ENCODE results near the gene GPER1.
A peak's percentile ranks its signal among the peaks of the same experiment; 100 is the strongest.

The GPER1 gene

DNA sequence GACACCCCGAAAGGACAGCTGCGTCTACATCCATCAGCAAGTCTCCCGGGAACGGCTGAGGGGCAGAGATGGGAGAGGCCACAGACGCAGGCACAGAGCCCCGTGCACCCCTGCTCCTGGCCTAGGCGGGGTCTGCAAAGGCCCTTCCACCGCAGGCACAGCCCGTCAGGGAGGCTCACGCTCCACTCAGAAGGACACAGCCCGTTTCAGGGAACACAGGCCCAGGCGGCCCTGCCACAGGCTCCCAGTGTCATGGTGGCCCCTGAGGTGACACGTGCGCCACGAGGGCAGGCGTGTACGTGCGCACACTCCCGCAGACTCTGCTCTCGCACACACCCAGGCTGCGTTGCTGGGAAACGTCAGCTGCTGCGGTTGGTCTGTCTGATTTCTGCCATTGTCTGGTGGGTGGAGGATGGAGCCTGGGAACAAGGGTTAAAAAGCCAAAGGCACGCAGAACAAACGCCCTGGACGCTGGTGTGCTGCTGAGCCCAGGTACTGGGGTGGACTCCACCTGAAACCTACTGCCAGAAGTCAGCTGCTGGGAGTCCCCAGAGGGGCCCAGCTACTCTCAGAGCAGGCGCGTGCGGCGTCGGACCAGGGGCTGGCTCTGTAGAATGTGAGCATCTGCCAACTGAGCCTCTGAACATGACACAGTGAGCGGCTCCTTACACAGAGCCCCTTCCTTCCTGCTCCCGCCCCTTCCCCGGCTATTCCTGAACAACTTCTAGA, 13.1 kb downstream of the GPER1 start:
- Histone ChIP-seq H3K36me3 (ENCODE audit: insufficient read depth, insufficient read length, low read length) (peaks cover 54% of the 10 kb centered on the region), H3K4me3 (ENCODE audit: insufficient read length, low read depth) (no peak overlapping the region), H3K27me3 (ENCODE audit: insufficient read depth, insufficient read length) (no peaks in the 10 kb centered on the region), H3K9ac (ENCODE audit: insufficient read length, low read depth) (peak overlapping the region; percentile 17), H3K9me3 (ENCODE audit: insufficient read depth, low read length) (no peaks in the 10 kb centered on the region), H3K4me1 (ENCODE audit: insufficient read depth, insufficient read length) (peaks cover 20% of the 10 kb centered on the region)
- no peak for DNase-seq (ENCODE audit: low read depth, low spot score)
- TF ChIP-seq ZNF274 (IDR thresholded peaks at IDR 0.05; ENCODE audit: low read depth, low read length) = no peak

DNA sequence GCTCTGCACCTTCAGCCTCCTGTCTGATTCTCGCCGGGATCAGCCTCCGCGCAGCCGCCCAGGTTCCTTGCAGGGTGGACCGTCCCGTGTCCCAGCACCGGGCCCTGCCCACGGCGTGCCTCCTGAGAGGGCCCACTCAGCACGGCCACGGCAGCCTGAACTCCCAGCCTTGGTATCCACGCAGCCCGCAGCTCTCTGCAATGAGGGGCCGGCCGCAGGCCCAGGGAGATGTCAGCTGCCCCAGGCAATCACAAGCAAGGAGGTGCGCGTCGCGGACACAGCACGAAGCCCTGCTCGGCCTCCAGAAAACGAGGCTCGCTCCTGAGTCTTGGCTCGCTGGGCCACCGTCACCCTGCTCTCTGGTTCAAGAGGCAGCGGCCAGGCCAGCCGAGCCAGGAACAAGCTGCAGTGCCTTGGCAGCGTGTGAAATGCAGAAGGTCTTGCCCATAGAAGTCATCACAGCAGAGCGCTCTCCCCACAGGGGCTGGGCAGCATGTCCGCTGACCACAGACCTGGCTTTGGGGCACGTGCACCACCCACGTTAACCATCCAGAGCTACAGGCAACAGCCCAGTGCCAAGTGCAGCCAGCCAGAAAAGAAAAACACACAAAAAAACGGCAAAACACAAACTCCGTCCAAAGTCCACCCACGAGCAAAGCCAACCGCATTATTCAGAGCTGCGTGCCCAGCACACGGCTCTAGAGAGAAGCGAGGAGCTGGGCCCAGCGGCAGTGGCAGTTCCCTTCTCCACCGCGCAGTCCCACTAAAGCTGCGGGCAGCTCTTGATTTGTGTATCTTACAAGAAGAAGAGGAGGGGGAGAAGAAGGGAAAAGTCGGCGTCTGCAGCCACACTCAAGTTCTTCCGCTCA, 13.9 kb downstream of the GPER1 start:
- Histone ChIP-seq H3K4me3 (ENCODE audit: insufficient read length, low read depth) (no peak overlapping the region), H3K4me1 (ENCODE audit: insufficient read depth, insufficient read length) (peaks cover 19% of the 10 kb centered on the region), H3K9me3 (ENCODE audit: insufficient read depth, low read length) (no peaks in the 10 kb centered on the region), H3K36me3 (ENCODE audit: insufficient read depth, insufficient read length, low read length) (peaks cover 60% of the 10 kb centered on the region), H3K9ac (ENCODE audit: insufficient read length, low read depth) (no peak overlapping the region), H3K27me3 (ENCODE audit: insufficient read depth, insufficient read length) (no peaks in the 10 kb centered on the region)
- no peak for DNase-seq (ENCODE audit: low read depth, low spot score)
- no peak for TF ChIP-seq YY1 (IDR thresholded peaks at IDR 0.05; ENCODE audit: insufficient read depth, insufficient read length)
- TF ChIP-seq SUZ12 (IDR thresholded peaks at IDR 0.05; ENCODE audit: extremely low read depth, insufficient read depth, insufficient read length) = no peak
- no peak for TF ChIP-seq ZNF274 (IDR thresholded peaks at IDR 0.05; ENCODE audit: low read depth, low read length)

DNA sequence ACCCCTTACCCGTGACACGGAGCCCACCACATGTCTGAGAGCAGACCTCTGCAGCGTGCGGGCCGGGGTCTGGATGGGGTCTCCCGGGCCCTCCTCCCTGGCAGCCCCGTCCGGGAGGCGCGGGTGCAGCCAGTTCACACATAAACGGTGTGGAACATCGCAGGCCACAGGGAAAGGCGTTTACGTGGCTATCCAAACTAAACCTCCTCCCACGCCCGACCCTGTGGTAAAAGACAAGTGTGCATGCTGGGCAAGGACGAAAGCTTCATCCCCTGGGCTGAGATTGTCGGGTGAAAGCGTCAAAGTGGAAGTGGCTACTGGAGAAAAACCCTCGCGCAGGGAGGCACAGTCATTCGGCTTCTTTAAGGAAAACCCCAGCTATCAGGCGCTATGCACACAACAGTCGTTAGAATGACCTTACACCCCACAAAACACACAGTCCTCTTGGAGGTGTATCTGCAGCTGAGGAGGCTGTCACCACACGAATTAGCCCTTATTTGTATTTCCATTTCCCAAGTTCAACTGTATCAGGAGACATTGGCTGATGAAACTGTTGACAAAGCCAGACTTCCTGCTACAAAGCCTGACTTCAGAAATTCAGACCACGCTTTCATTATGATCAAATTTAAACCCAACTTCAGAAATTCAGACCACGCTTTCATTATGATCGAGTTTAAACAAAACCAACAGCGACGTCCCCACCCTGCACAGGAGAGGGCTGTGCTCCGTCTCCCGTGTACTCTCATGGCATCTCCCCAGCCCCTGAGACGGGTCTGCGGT, 15.3 kb downstream of the GPER1 start:
- Histone ChIP-seq H3K36me3 (ENCODE audit: insufficient read depth, insufficient read length, low read length) (peaks cover 55% of the 10 kb centered on the region), H3K9ac (ENCODE audit: insufficient read length, low read depth) (no peak overlapping the region), H3K27me3 (ENCODE audit: insufficient read depth, insufficient read length) (no peaks in the 10 kb centered on the region), H3K9me3 (ENCODE audit: insufficient read depth, low read length) (no peaks in the 10 kb centered on the region), H3K4me3 (ENCODE audit: insufficient read length, low read depth) (no peak overlapping the region), H3K4me1 (ENCODE audit: insufficient read depth, insufficient read length) (peaks cover 15% of the 10 kb centered on the region)
- TF ChIP-seq ZNF274 (IDR thresholded peaks at IDR 0.05; ENCODE audit: low read depth, low read length) (no peak), SUZ12 (IDR thresholded peaks at IDR 0.05; ENCODE audit: extremely low read depth, insufficient read depth, insufficient read length) (no peak), YY1 (IDR thresholded peaks at IDR 0.05; ENCODE audit: insufficient read depth, insufficient read length) (no peak)
- DNase-seq (ENCODE audit: low read depth, low spot score) = no peak

DNA sequence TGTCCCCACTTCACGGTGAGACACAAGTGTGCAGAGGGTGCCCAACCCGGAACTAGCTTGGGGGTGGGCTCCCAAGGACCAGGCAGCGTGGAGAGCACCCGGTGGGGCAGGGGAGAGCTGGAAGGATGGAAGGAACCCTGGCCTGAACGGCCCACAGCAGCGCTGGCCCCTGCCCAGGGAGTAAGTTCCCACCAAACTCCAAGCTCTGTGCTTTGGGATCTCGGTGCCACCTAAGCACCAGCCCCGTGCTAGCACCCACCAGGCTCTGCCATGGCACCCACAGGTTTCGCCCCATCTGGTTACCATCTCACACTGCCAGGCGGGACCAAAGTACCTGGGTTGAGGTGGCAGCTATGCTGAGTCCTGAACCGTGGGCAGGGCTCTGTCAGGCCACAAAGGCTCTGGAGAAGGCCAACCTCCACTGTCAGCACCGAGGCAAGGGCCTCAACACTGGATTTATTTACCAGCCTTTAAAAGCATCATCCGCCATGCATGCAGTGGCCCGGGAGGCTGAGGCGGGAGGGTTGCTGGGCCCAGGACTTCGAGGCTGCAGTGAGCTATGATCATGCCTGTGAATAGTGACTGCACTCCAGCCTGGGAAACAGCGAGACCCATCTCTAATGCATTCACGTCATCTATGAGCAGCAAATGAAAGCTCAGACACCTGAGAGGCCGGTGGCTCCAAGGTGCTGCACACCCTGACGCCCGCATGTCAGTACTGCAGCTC, 16.0 kb downstream of the GPER1 start:
- no peaks in the 10 kb centered on the region for H3K9me3 ChIP-seq (ENCODE audit: insufficient read depth, low read length)
- no peak for DNase-seq (ENCODE audit: low read depth, low spot score)
- H3K9ac ChIP-seq (ENCODE audit: insufficient read length, low read depth) = no peak overlapping the region
- no peak overlapping the region for H3K4me3 ChIP-seq (ENCODE audit: insufficient read length, low read depth)
- no peaks in the 10 kb centered on the region for H3K27me3 ChIP-seq (ENCODE audit: insufficient read depth, insufficient read length)
- peaks cover 52% of the 10 kb centered on the region for H3K36me3 ChIP-seq (ENCODE audit: insufficient read depth, insufficient read length, low read length)
- TF ChIP-seq SUZ12 (IDR thresholded peaks at IDR 0.05; ENCODE audit: extremely low read depth, insufficient read depth, insufficient read length) (no peak), ZNF274 (IDR thresholded peaks at IDR 0.05; ENCODE audit: low read depth, low read length) (no peak), YY1 (IDR thresholded peaks at IDR 0.05; ENCODE audit: insufficient read depth, insufficient read length) (no peak)
- peaks cover 15% of the 10 kb centered on the region for H3K4me1 ChIP-seq (ENCODE audit: insufficient read depth, insufficient read length)

DNA sequence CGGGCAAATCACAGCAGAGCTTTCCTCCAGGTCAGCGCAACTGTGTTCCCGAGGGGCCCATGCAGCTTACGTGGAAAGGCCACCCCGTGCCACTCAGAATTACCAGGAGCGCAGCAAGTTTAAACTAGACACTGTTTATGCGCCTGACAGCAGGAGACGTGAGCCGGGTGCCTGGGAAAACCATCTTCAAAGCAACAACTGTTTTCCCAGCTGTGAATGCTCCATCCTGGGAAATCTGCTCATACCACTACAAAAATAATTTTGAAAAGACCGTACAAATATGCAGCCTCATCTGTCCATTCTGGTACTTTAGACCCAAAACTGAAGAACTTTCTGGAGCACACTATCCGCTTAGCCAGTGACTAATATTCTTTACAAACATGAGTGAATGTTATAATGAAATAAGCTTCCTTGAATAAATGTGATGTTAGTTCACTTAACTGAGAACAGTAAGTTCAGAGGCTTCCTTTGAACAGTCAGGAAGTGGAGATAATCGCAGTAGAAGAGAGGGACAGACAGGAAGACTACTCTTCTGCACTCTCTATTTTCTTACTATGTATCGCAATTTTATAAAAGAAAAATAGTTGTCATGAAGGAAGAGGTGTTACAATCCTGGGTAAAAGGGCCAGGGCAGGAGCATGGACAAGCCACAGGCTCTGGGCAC, 16.7 kb downstream of the GPER1 start:
- TF ChIP-seq ZNF274 (IDR thresholded peaks at IDR 0.05; ENCODE audit: low read depth, low read length) = no peak
- no peak for TF ChIP-seq YY1 (IDR thresholded peaks at IDR 0.05; ENCODE audit: insufficient read depth, insufficient read length)
- TF ChIP-seq SUZ12 (IDR thresholded peaks at IDR 0.05; ENCODE audit: extremely low read depth, insufficient read depth, insufficient read length) = no peak
- Histone ChIP-seq H3K36me3 (ENCODE audit: insufficient read depth, insufficient read length, low read length) (peaks cover 45% of the 10 kb centered on the region), H3K27me3 (ENCODE audit: insufficient read depth, insufficient read length) (no peaks in the 10 kb centered on the region), H3K4me3 (ENCODE audit: insufficient read length, low read depth) (no peak overlapping the region), H3K9me3 (ENCODE audit: insufficient read depth, low read length) (no peaks in the 10 kb centered on the region), H3K4me1 (ENCODE audit: insufficient read depth, insufficient read length) (peaks cover 15% of the 10 kb centered on the region), H3K9ac (ENCODE audit: insufficient read length, low read depth) (no peak overlapping the region)
- DNase-seq (ENCODE audit: low read depth, low spot score) = no peak

GRCh38 chr7:1105189-1105588, 17.3 kb downstream of the GPER1 start:
- H3K36me3 ChIP-seq (ENCODE audit: insufficient read depth, insufficient read length, low read length) = peaks cover 44% of the 10 kb centered on the region
- no peak for TF ChIP-seq YY1 (IDR thresholded peaks at IDR 0.05; ENCODE audit: insufficient read depth, insufficient read length)
- no peak for TF ChIP-seq ZNF274 (IDR thresholded peaks at IDR 0.05; ENCODE audit: low read depth, low read length)
- no peak for TF ChIP-seq SUZ12 (IDR thresholded peaks at IDR 0.05; ENCODE audit: extremely low read depth, insufficient read depth, insufficient read length)
- peaks cover 19% of the 10 kb centered on the region for H3K4me1 ChIP-seq (ENCODE audit: insufficient read depth, insufficient read length)
- no peaks in the 10 kb centered on the region for H3K9me3 ChIP-seq (ENCODE audit: insufficient read depth, low read length)
- DNase-seq (ENCODE audit: low read depth, low spot score) = no peak
- no peak overlapping the region for H3K4me3 ChIP-seq (ENCODE audit: insufficient read length, low read depth)
- H3K9ac ChIP-seq (ENCODE audit: insufficient read length, low read depth) = no peak overlapping the region
- no peaks in the 10 kb centered on the region for H3K27me3 ChIP-seq (ENCODE audit: insufficient read depth, insufficient read length)

All from NT2/D1 (cell line).